Progenitor cell of endocrine pancreas (in vitro differentiated cells): ENCODE data around the gene SOX10. TPM values are rescaled to one million over a fixed set of nuclear protein-coding genes. Genes with fewer than 3 reads are reported as not detected.

ENCODE experiments used
- DNase-seq: peaks from one replicate; pipeline ENCODE4 v3.0.0; 2021; ENCODE audit warnings: low spot score; ENCODE audit not compliant: unreplicated experiment
- H3K27ac Mint-ChIP-seq: 2 replicates; pipeline ENCODE4 v1.8.0; 2021; ENCODE audit warnings: mild to moderate bottlenecking, moderate library complexity, mixed read lengths
- H3K27me3 Mint-ChIP-seq: 2 replicates; pipeline ENCODE4 v1.8.0; 2021; ENCODE audit warnings: mixed read lengths
- H3K36me3 Mint-ChIP-seq: 2 replicates; pipeline ENCODE4 v1.8.0; 2022; ENCODE audit warnings: mixed read lengths; ENCODE audit not compliant: insufficient read depth
- H3K4me1 Mint-ChIP-seq: 2 replicates; pipeline ENCODE4 v1.8.0; 2021; ENCODE audit warnings: low read depth, mixed read lengths
- H3K4me3 Mint-ChIP-seq: 2 replicates; pipeline ENCODE4 v1.8.0; 2021; ENCODE audit warnings: low read depth, mild to moderate bottlenecking, moderate library complexity, mixed read lengths
- H3K9me3 Mint-ChIP-seq: 2 replicates; pipeline ENCODE4 v1.8.0; 2021; ENCODE audit warnings: low read depth, mixed read lengths
- total RNA-seq: library from RNA; stranded (reverse); gene quantifications from 2 replicates; pipeline ENCODE4 v1.2.1, GENCODE V29; 2021
- TF ChIP-seq, protein P1 (sequence below): fragments of 200-600 bp; sonication (generic); IDR thresholded peaks from one replicate; pipeline ENCODE4 v1.5.0; 2021; ENCODE audit warnings: antibody characterized with exemption, mild to moderate bottlenecking; ENCODE audit not compliant: unreplicated experiment

The SOX10 gene
- total RNA-seq, 1 donor from 2014 or later = 1.3 TPM

DNA sequence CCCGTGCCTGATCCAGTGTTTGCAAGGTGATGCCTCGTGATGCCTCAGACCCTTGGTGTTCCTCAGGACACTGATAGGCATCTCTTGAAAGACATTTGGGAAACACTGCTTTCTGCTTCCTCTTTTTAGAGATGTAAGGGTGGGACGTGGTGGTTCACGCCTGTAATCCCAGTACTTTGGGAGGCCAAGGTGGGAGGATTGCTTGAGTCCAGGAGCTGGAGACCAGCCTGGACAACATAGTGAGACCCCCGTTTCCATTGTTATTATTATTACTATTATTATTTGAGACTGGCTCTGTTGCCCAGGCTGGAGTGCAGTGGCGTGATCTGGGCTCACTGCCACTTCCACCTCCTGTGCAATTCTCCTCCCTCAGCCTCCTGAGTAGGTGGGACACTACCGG lies 6.5 kb upstream of the SOX10 start:
- Mint-ChIP-seq H3K27ac (no peak overlapping the region), H3K36me3 (no peaks in the 10 kb centered on the region), H3K9me3 (no peaks in the 10 kb centered on the region), H3K4me3 (no peak overlapping the region), H3K4me1 (no peaks in the 10 kb centered on the region), H3K27me3 (no peaks in the 10 kb centered on the region)
- TF ChIP-seq, protein P1, sequence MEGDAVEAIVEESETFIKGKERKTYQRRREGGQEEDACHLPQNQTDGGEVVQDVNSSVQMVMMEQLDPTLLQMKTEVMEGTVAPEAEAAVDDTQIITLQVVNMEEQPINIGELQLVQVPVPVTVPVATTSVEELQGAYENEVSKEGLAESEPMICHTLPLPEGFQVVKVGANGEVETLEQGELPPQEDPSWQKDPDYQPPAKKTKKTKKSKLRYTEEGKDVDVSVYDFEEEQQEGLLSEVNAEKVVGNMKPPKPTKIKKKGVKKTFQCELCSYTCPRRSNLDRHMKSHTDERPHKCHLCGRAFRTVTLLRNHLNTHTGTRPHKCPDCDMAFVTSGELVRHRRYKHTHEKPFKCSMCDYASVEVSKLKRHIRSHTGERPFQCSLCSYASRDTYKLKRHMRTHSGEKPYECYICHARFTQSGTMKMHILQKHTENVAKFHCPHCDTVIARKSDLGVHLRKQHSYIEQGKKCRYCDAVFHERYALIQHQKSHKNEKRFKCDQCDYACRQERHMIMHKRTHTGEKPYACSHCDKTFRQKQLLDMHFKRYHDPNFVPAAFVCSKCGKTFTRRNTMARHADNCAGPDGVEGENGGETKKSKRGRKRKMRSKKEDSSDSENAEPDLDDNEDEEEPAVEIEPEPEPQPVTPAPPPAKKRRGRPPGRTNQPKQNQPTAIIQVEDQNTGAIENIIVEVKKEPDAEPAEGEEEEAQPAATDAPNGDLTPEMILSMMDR = no peak
- no peak for DNase-seq

DNA sequence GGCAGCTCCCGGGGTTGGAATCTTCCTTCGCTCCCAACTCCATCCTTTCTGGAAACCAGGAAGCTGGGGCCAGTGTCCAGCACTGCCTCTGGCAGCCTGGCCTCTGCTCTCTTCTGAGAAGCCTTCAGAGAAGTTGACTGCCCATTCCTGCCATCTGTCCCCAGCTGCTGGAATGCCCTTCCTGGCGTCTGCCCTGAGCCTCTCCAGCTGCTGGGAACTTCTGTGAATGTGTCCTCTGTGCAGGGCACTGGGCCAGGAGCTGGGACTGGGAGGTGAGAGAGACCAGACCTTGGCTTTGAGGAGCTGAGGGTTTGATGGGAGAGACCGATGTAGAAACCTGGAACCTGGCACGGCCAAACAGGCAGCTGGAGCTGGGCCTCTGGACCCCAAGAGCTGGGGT lies 5.9 kb upstream of the SOX10 start:
- Mint-ChIP-seq H3K9me3 (no peaks in the 10 kb centered on the region), H3K27me3 (peaks cover 2% of the 10 kb centered on the region), H3K36me3 (no peaks in the 10 kb centered on the region), H3K4me3 (no peak overlapping the region), H3K4me1 (peaks cover 2% of the 10 kb centered on the region), H3K27ac (no peak overlapping the region)
- TF ChIP-seq, protein P1 = no peak
- no peak for DNase-seq

DNA sequence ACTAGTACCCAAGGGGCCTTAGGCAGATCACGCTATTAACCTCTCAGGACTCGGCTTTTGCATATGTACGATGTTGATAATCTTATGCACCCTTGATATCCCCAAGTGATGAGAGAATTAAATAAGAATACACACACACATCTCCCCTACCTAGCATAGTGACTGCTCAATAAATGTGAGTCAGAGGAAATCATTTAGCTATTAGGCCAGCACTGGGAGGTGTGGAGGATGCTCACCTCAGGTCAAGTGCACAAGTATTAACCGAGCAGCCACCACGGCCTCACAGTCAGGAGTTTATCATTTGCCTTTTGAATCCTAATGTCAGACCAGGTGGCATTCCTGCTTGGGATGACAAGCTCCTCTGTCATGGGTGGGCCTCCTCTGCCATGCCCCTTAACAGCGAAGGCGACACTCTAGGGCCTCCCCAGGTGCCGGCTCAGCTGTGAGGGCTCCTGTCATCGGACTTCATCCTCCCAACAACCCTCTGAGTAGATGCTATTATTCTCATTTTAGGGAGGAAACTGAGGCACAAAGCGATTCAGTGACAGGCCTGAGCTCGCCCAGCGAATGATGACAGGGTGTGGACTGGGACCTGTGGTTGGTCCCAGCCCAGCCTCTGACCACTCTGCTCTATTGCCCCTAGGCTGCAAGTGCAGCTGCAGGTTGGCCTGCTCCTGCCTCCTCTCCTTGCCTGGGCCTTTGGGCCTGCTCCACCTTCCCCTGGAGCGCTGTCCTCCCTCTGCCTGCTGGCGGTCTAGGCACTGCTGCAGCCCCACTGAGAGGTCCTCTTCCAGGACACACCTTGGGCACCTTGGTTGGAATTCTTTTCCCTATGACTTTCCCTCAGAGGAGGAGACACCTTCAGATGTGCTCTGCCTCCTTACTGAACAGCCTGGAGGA lies 5.0 kb upstream of the SOX10 start:
- Mint-ChIP-seq H3K4me1 (peaks cover 2% of the 10 kb centered on the region), H3K27ac (no peak overlapping the region), H3K9me3 (no peaks in the 10 kb centered on the region), H3K36me3 (no peaks in the 10 kb centered on the region), H3K27me3 (peaks cover 10% of the 10 kb centered on the region), H3K4me3 (no peak overlapping the region)
- TF ChIP-seq, protein P1 = no peak
- DNase-seq = no peak

DNA sequence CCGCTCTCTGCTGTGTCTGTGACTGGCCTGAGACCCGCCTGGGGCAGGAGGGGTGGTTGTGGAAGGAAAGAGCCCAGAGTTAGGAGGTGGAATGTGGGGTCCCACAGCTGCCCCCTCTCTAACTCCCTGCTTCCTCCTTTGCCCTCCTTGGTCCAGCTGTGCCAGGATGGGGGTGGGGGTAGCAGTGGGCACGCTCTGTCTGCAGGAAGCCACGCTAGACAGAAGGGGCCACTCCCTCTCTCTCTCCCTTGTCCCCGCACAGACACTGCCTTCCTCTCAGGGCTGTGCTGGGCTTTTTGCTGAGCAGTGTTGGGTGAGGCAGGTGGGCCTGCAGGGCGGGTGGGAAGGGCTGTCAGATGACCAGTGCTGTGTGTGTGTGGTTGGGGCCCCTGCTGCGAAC lies 2.0 kb upstream of the SOX10 start:
- no peak for DNase-seq
- Mint-ChIP-seq H3K27ac (no peak overlapping the region), H3K4me3 (no peak overlapping the region), H3K9me3 (no peaks in the 10 kb centered on the region), H3K36me3 (peaks cover 2% of the 10 kb centered on the region), H3K27me3 (peaks cover 35% of the 10 kb centered on the region), H3K4me1 (peaks cover 2% of the 10 kb centered on the region)
- TF ChIP-seq, protein P1 = no peak

DNA sequence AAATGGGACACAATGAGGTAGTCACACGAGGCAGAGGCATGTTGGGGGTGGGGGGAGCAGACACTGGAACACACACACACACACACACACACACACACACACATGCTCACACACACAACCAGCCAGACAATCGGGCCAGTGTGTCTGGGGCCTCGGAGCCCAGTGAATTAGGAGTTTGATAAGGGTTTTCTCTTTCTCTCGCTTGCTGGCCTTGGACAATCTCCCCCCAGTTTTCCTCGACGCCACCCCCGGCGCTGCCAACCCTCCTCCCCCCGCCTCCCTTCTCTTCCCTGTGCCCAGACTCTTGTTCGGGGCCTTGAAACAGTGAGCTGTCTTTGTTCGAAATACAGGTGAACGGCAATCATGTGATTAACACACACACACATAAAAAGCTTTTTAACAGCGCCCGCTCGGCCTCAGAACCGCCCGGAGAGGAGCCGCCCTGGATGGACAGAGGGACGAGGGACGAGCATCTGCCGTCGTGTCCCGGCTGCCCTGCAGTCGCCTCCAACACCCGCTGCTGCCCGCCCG lies 1.5 kb upstream of the SOX10 start:
- Mint-ChIP-seq H3K4me3 (no peak overlapping the region), H3K27ac (no peak overlapping the region), H3K9me3 (no peaks in the 10 kb centered on the region), H3K4me1 (peaks cover 2% of the 10 kb centered on the region), H3K27me3 (peaks cover 40% of the 10 kb centered on the region), H3K36me3 (peaks cover 2% of the 10 kb centered on the region)
- DNase-seq = no peak
- TF ChIP-seq, protein P1 = no peak
